Parathyroid adenoma (tissue), 2 donors: ENCODE data around the gene BCAS4.

Source experiments
- H2AFZ ChIP-seq: fragments of 300-600 bp; sonication (generic); one replicate; pipeline ENCODE4 v1.7.0; 2017; ENCODE audit warnings: antibody characterized with exemption, mild to moderate bottlenecking
- H3K27ac ChIP-seq: fragments of 300-600 bp; sonication (generic); one replicate; pipeline ENCODE4 v1.7.0; 2017
- H3K27me3 ChIP-seq: fragments of 300-600 bp; sonication (generic); one replicate; pipeline ENCODE4 v1.7.0; 2017; ENCODE audit warnings: low read length; ENCODE audit not compliant: control insufficient read depth, insufficient read depth
- H3K36me3 ChIP-seq: fragments of 300-600 bp; sonication (generic); one replicate; pipeline ENCODE4 v1.7.0; 2017; ENCODE audit warnings: low read length; ENCODE audit not compliant: control insufficient read depth, insufficient read depth
- H3K4me1 ChIP-seq: fragments of 300-600 bp; sonication (generic); one replicate; pipeline ENCODE4 v1.7.0; 2017; ENCODE audit warnings: control low read depth
- H3K4me2 ChIP-seq: fragments of 300-600 bp; sonication (generic); one replicate; pipeline ENCODE4 v1.7.0; 2017; ENCODE audit warnings: low read length
- H3K4me3 ChIP-seq: fragments of 300-600 bp; sonication (generic); one replicate; pipeline ENCODE4 v1.7.0; 2017; ENCODE audit warnings: low read depth, low read length
- H3K79me2 ChIP-seq: fragments of 300-600 bp; sonication (generic); one replicate; pipeline ENCODE4 v1.7.0; 2017; ENCODE audit warnings: control low read depth
- H3K9ac ChIP-seq: fragments of 300-600 bp; sonication (generic); one replicate; pipeline ENCODE4 v1.7.0; 2017; ENCODE audit warnings: mild to moderate bottlenecking
- H3K9me3 ChIP-seq: fragments of 300-600 bp; sonication (generic); one replicate; pipeline ENCODE4 v1.7.0; 2017; ENCODE audit warnings: low read length; ENCODE audit not compliant: control insufficient read depth
- TF ChIP-seq, protein P1 (sequence below): fragments of 300-600 bp; sonication (generic); IDR thresholded peaks from one replicate; pipeline ENCODE4 v1.7.0; 2017; ENCODE audit warnings: antibody characterized with exemption, mild to moderate bottlenecking
- donor health status: primary hyperparathyroidism.

BCAS4 gene

DNA sequence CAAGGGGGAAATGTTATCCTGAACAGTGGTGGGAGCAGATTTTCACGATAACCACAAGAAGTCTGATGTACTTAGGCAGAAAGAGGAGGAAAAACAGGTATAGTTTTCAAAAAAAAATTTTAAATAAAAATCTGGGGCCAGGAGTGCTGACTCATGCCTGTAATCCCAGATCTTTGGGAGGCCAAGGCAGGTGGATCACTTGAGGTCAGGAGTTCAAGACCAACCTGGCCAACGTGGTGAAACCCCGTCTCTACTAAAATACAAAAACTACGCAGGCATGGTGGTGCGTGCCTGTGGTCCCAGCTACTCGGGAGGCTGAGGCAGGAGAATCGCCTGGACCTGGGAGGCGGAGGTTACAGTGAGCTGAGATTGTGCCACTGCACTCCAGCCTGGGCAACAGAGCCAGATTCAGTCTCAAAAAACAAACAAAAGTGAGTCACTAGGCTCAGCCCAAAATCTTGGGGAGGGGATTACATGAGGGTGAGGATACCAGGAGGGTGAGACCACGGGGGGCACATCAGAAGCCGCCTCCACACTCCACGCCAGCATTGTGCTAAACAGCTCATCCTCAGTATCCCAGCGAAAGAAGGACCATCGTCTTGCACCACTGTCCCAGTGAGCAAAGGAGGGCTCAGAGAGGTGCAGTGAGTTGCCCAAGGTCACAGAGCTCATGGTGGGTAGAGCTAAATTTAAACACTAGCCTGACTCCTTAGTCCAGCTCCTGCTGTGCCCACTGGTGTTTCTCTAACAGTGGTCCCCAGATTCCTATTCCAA, 33.7 kb downstream of the BCAS4 start:
- H3K9me3 ChIP-seq = no peaks in the 10 kb centered on the region
- no peak overlapping the region for H3K27ac ChIP-seq
- no peaks in the 10 kb centered on the region for H3K36me3 ChIP-seq
- no peaks in the 10 kb centered on the region for H3K79me2 ChIP-seq
- no peak overlapping the region for H3K4me3 ChIP-seq
- peaks cover 22% of the 10 kb centered on the region for H3K4me1 ChIP-seq
- no peak overlapping the region for H3K9ac ChIP-seq
- no peaks in the 10 kb centered on the region for H3K27me3 ChIP-seq
- TF ChIP-seq, protein P1, sequence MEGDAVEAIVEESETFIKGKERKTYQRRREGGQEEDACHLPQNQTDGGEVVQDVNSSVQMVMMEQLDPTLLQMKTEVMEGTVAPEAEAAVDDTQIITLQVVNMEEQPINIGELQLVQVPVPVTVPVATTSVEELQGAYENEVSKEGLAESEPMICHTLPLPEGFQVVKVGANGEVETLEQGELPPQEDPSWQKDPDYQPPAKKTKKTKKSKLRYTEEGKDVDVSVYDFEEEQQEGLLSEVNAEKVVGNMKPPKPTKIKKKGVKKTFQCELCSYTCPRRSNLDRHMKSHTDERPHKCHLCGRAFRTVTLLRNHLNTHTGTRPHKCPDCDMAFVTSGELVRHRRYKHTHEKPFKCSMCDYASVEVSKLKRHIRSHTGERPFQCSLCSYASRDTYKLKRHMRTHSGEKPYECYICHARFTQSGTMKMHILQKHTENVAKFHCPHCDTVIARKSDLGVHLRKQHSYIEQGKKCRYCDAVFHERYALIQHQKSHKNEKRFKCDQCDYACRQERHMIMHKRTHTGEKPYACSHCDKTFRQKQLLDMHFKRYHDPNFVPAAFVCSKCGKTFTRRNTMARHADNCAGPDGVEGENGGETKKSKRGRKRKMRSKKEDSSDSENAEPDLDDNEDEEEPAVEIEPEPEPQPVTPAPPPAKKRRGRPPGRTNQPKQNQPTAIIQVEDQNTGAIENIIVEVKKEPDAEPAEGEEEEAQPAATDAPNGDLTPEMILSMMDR = no peak
- H2AFZ ChIP-seq = no peak overlapping the region
- H3K4me2 ChIP-seq = no peak overlapping the region

DNA sequence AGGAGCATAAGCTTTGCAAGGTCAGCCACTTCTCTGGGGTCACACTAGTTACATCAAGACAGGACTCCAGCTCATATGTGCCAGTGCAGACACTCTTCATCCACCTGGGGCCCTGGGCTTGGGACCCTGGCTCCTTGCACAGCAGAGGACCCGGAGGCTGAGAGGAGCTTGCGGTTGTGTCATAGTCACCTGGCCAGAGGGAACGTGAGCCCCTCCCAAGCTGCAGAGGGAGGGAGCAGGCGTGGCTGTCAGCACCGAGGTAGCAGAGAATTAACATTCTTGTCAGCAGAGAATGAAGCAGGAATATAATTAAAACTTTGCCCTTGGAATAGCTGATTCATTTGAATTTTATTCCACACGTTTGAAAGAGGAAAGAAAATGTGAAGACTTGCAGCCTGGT, 36.8 kb downstream of the BCAS4 start:
- H3K9ac ChIP-seq = no peak overlapping the region
- peaks cover 13% of the 10 kb centered on the region for H3K4me1 ChIP-seq
- no peaks in the 10 kb centered on the region for H3K27me3 ChIP-seq
- H3K36me3 ChIP-seq = no peaks in the 10 kb centered on the region
- no peak overlapping the region for H3K4me3 ChIP-seq
- no peak overlapping the region for H3K27ac ChIP-seq
- TF ChIP-seq, protein P1 = no peak
- no peak overlapping the region for H2AFZ ChIP-seq
- no peaks in the 10 kb centered on the region for H3K9me3 ChIP-seq
- H3K79me2 ChIP-seq = no peaks in the 10 kb centered on the region
- H3K4me2 ChIP-seq = no peak overlapping the region

DNA sequence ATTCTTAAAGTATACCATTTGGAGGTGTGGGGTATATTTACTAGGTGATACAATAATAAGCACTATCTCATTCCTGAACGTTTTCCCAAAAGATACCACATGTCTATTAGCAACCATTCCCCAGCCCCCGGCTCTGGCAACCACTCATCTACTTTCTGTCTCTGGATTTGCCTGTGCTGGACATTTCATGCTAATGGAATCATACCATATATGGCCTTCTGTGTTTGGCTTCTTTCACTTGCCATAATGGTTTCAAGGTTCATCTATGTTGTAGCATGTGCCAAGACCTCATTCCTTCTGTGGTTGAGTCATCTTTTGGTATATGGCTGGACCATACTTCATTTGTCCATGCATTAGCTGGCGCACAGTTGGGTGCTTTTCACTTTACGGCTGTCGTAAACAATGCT, 39.7 kb downstream of the BCAS4 start:
- H3K9ac ChIP-seq = no peak overlapping the region
- H3K79me2 ChIP-seq = no peaks in the 10 kb centered on the region
- H3K9me3 ChIP-seq = no peaks in the 10 kb centered on the region
- no peaks in the 10 kb centered on the region for H3K27me3 ChIP-seq
- H2AFZ ChIP-seq = no peak overlapping the region
- H3K4me2 ChIP-seq = no peak overlapping the region
- H3K36me3 ChIP-seq = no peaks in the 10 kb centered on the region
- H3K27ac ChIP-seq = no peak overlapping the region
- TF ChIP-seq, protein P1 = no peak
- no peak overlapping the region for H3K4me3 ChIP-seq
- H3K4me1 ChIP-seq = peaks cover 16% of the 10 kb centered on the region

DNA sequence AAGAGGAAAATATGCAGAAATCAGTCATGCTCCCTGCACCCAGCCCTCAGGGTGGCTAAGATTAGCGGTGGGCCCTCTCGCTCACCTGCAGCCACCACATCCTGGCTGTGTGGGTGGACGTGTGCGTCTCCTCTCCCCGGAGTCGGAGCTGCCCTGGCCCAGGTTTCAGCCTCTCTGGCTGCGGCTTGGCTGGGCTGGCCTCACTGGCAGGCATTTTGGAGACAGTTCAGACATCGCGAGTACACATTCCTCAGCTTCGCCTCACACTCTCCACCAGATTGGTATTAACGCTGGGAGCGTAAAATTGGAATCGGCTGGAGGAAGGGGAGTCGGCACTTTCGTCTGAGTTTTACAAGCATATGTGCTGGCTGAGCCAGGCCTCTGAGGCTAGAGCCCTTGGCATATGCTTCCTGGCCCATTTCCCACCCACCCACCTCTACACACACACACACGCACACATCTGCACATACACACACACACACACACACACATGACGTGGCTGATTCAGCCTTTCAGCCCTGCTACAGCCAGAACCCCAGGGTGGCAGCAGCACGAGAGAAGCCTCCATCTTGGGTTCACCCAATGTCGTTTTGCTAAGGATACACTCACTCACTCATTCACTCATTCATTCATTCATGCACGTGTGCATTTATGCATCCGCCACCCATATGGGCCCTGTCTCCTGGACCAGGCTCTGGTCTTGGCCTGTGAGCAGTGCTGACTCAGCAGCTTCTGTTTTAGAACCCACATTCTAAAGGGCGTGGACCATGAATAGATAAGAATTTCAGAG, 42.9 kb downstream of the BCAS4 start:
- Histone ChIP-seq H3K4me2 (no peak overlapping the region), H3K9me3 (no peaks in the 10 kb centered on the region), H3K36me3 (no peaks in the 10 kb centered on the region), H3K4me1 (peaks cover 21% of the 10 kb centered on the region), H2AFZ (peak overlapping the region; percentile 64), H3K9ac (no peak overlapping the region), H3K79me2 (no peaks in the 10 kb centered on the region), H3K27ac (peak overlapping the region; percentile 87), H3K4me3 (no peak overlapping the region), H3K27me3 (no peaks in the 10 kb centered on the region)
- TF ChIP-seq, protein P1 = no peak
